Mesenchymal stem cell (in vitro differentiated cells and primary cell): Measurements from ENCODE around the gene ZNF761.
"Not testable (repeated sequence)": the region's sequence is repeated elsewhere in the genome, so short reads cannot be mapped to it uniquely, and the experiment has no call there.

Source experiments
- DNase-seq: peaks from one replicate; pipeline ENCODE4 v3.0.0-alpha.2; 2013
- H2AFZ ChIP-seq: one replicate; pipeline ENCODE4 v1.6.1; 2013; ENCODE audit warnings: low read depth, mild to moderate bottlenecking, control low read depth, inconsistent platforms, low read length, moderate library complexity
- H2AK5ac ChIP-seq: 2 replicates; pipeline ENCODE4 v1.6.1; 2013; ENCODE audit warnings: low read length, moderate library complexity, mild to moderate bottlenecking, inconsistent platforms; ENCODE audit not compliant: severe bottlenecking
- H2BK120ac ChIP-seq: one replicate; pipeline ENCODE4 v1.6.1; 2013; ENCODE audit warnings: low read depth, mild to moderate bottlenecking, inconsistent platforms, low read length, moderate library complexity
- H2BK12ac ChIP-seq, 2 experiments: one replicate each; pipeline ENCODE4 v1.6.1; 2013; ENCODE audit warnings: inconsistent platforms in 2 of 2, low read length in 2 of 2, mild to moderate bottlenecking in 2 of 2, moderate library complexity in 2 of 2, control low read depth in 1 of 2
- H2BK15ac ChIP-seq: one replicate; pipeline ENCODE4 v1.6.1; 2013; ENCODE audit warnings: mild to moderate bottlenecking, low read depth, inconsistent platforms; ENCODE audit not compliant: poor library complexity, severe bottlenecking
- H2BK5ac ChIP-seq: 2 replicates; pipeline ENCODE4 v1.6.1; 2013; ENCODE audit warnings: low read depth, mild to moderate bottlenecking, low read length, control low read depth, inconsistent platforms; ENCODE audit not compliant: poor library complexity, severe bottlenecking
- H3K14ac ChIP-seq, 2 experiments: one replicate each; pipeline ENCODE4 v1.6.1; 2013; ENCODE audit warnings: inconsistent platforms in 2 of 2, low read length in 2 of 2, control low read depth in 1 of 2, mild to moderate bottlenecking in 1 of 2, moderate library complexity in 1 of 2
- H3K18ac ChIP-seq, 2 experiments: one replicate each; pipeline ENCODE4 v1.6.1; 2013; ENCODE audit warnings: inconsistent platforms in 2 of 2, low read length in 2 of 2, control low read depth in 1 of 2, low read depth in 1 of 2, mild to moderate bottlenecking in 1 of 2
- H3K23ac ChIP-seq, 2 experiments: one replicate each; pipeline ENCODE4 v1.6.1; 2013; ENCODE audit warnings: inconsistent platforms in 2 of 2, low read length in 2 of 2, mild to moderate bottlenecking in 2 of 2, moderate library complexity in 2 of 2, control low read depth in 1 of 2
- H3K27ac ChIP-seq: 2 replicates; pipeline ENCODE4 v1.5.1; 2013; ENCODE audit warnings: mild to moderate bottlenecking, moderate library complexity, low read length, control low read depth, inconsistent platforms; ENCODE audit not compliant: poor library complexity, severe bottlenecking
- H3K27me3 ChIP-seq, 2 experiments: 2 replicates each; pipeline versions ENCODE4 v1.6.1 to v1.7.0; 2013; ENCODE audit warnings: low read length in 2 of 2, mild to moderate bottlenecking in 2 of 2, moderate library complexity in 2 of 2, control low read depth in 1 of 2, inconsistent platforms in 1 of 2; ENCODE audit not compliant: control insufficient read depth in 1 of 2, insufficient read depth in 1 of 2
- H3K36me3 ChIP-seq, 2 experiments: 2 replicates each; pipeline versions ENCODE4 v1.6.1 to v1.7.0; 2013; ENCODE audit warnings: low read length in 2 of 2, control low read depth in 1 of 2, inconsistent platforms in 1 of 2, low read depth in 1 of 2, mild to moderate bottlenecking in 1 of 2; ENCODE audit not compliant: insufficient read depth in 2 of 2, control insufficient read depth in 1 of 2
- H3K4ac ChIP-seq, 2 experiments: one replicate each; pipeline ENCODE4 v1.6.1; 2013; ENCODE audit warnings: inconsistent platforms in 2 of 2, low read length in 2 of 2, mild to moderate bottlenecking in 2 of 2, moderate library complexity in 2 of 2, control low read depth in 1 of 2, low read depth in 1 of 2
- H3K4me1 ChIP-seq: 2 replicates; pipeline ENCODE4 v1.6.1; 2013; ENCODE audit warnings: low read depth, low read length, control low read depth; ENCODE audit not compliant: control insufficient read depth, insufficient read depth
- H3K4me2 ChIP-seq: 2 replicates; pipeline ENCODE4 v1.6.1; 2013; ENCODE audit warnings: low read length, mild to moderate bottlenecking, inconsistent platforms; ENCODE audit not compliant: poor library complexity, severe bottlenecking
- H3K4me3 ChIP-seq, 2 experiments: 2 replicates each; pipeline versions ENCODE4 v1.5.1 to v1.7.0; 2013; ENCODE audit warnings: low read length in 2 of 2, mild to moderate bottlenecking in 2 of 2, control low read depth in 1 of 2, low read depth in 1 of 2; ENCODE audit not compliant: insufficient read depth in 1 of 2
- H3K79me1 ChIP-seq: replicated peaks from 2 replicates; pipeline ENCODE4 v1.6.1; 2013; ENCODE audit warnings: mild to moderate bottlenecking, control low read depth, low read length, inconsistent platforms; ENCODE audit not compliant: poor library complexity, severe bottlenecking
- H3K9ac ChIP-seq: 2 replicates; pipeline ENCODE4 v1.7.0; 2013; ENCODE audit warnings: mild to moderate bottlenecking, low read length, moderate library complexity
- H3K9me3 ChIP-seq: 2 replicates; pipeline ENCODE4 v1.7.0; 2013; ENCODE audit warnings: mild to moderate bottlenecking, low read length; ENCODE audit not compliant: control insufficient read depth
- H4K8ac ChIP-seq: one replicate; pipeline ENCODE4 v1.6.1; 2013; ENCODE audit warnings: inconsistent platforms, mild to moderate bottlenecking, low read length, moderate library complexity
- H4K91ac ChIP-seq: one replicate; pipeline ENCODE4 v1.6.1; 2013; ENCODE audit warnings: mild to moderate bottlenecking, low read length, inconsistent platforms
- whole genome bisulfite sequencing: methylation state at CpG from one replicate; pipeline ENCODE4 v1.1.7; 2013; ENCODE audit warnings: mixed read lengths; 5-methylcytosine and 5-hydroxymethylcytosine counted together

The ZNF761 gene

DNA sequence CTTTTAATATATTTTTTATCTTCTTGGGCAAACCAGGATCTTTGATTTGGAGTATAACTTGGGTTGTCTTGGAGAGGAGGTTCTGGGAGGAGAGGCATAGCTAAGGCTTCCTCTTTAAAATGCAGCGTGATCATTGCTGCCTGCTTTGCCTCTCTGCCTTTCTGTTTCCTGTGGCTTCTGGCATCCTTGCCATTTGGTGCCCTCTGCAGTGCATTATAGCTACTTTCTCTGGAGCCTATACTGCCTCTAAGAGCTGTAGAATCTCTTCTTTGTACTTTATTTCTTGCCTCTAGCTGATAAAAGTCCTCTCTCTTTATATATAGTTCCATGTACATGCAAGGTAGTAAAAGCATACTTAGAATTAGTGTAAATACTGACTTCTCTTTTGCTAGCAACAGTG lies 43.0 kb downstream of the ZNF761 start:
- WGBS = 75% methylated on average over 1 of the region's 1 CpG
- not testable (repeated sequence) for H2BK120ac ChIP-seq, H2AK5ac ChIP-seq

GRCh38 chr19:53475470-53475869 lies 43.7 kb downstream of the ZNF761 start:
- not testable (repeated sequence) for H3K4me3 ChIP-seq, H3K27me3 ChIP-seq, H3K9ac ChIP-seq, H3K23ac ChIP-seq, H3K4me1 ChIP-seq, H4K8ac ChIP-seq, H4K91ac ChIP-seq, DNase-seq, H2BK5ac ChIP-seq, H2AFZ ChIP-seq, H2BK12ac ChIP-seq, H3K18ac ChIP-seq, H2AK5ac ChIP-seq, H3K4me2 ChIP-seq, H3K27ac ChIP-seq, H2BK15ac ChIP-seq, H2BK120ac ChIP-seq, H3K14ac ChIP-seq, H3K4ac ChIP-seq
- peaks cover 35% of the 10 kb centered on the region for H3K79me1 ChIP-seq
- H3K9me3 ChIP-seq = peaks cover 21% of the 10 kb centered on the region
- WGBS = 78% methylated on average over 6 of the region's 6 CpGs
- peaks cover 21 to 32% of the 10 kb centered on the region in 2 experiments for H3K36me3 ChIP-seq

More for the DNA sequence above, 43.0 kb downstream of the ZNF761 start:
- not testable (repeated sequence) for H2BK15ac ChIP-seq, H2BK5ac ChIP-seq, H4K91ac ChIP-seq, H3K4me2 ChIP-seq, H2BK12ac ChIP-seq, H2AFZ ChIP-seq, H3K18ac ChIP-seq, H4K8ac ChIP-seq, H3K4me1 ChIP-seq, H3K27ac ChIP-seq, H3K9ac ChIP-seq, H3K14ac ChIP-seq, H3K4me3 ChIP-seq, DNase-seq, H3K27me3 ChIP-seq, H3K23ac ChIP-seq, H3K4ac ChIP-seq
- H3K9me3 ChIP-seq = peaks cover 20% of the 10 kb centered on the region
- H3K79me1 ChIP-seq = peaks cover 33% of the 10 kb centered on the region
- H3K36me3 ChIP-seq = peaks cover 17 to 28% of the 10 kb centered on the region in 2 experiments

GRCh38 chr19:53483751-53484150 lies 52.0 kb downstream of the ZNF761 start:
- not testable (repeated sequence) for H2BK5ac ChIP-seq, H2BK120ac ChIP-seq, DNase-seq, H4K8ac ChIP-seq, H4K91ac ChIP-seq, H2AK5ac ChIP-seq, H3K27me3 ChIP-seq, H3K4ac ChIP-seq, H3K4me2 ChIP-seq, H3K23ac ChIP-seq, H3K4me1 ChIP-seq, H3K18ac ChIP-seq, H2BK15ac ChIP-seq, H3K9ac ChIP-seq, H3K79me1 ChIP-seq, H3K27ac ChIP-seq, H3K4me3 ChIP-seq, H3K14ac ChIP-seq, H2BK12ac ChIP-seq, H2AFZ ChIP-seq
- peaks cover 38 to 43% of the 10 kb centered on the region in 2 experiments for H3K36me3 ChIP-seq
- peaks cover 47% of the 10 kb centered on the region for H3K9me3 ChIP-seq
- WGBS = 80% methylated on average over 2 of the region's 2 CpGs

DNA sequence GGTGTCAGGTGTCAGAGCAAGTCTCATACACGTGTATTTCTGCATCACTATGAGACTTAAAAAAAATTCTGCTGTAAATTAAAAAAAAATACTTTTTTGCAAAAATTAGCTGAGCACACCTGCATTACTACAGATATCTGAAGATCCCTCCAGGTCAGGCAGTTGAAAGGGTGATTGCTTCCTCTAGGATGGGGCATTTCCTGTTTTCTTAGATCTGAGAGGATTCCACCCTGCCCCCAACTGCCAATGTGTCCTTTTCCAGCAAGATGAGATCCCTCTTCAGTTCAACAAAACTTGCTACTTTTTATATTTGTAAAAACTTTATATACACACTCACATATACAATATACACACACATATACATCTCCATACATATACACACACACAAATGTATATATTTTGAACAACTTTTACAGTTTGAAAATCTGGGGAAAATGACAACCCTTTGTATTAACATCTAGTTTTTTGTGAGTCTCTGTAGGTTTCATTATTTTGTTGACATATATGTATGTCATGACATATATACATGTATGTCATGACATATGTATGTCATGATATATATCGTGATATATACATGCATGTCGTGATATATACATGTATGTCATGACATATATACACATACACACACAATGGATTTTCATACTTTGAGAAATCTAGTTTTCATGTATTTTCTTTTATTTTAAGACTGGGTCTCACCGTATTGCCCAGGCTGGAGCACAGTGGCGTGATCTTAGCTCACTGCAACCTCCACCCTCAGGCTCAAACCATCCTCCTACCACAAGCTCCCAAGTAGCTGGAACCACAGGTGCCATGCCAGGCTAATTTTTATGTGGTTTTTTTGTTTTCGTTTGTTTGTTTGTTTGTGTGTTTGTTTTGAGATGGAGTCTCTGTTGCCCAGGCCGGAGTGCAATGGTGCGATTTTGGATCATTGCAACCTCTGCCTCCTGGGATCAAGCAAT lies 53.5 kb downstream of the ZNF761 start:
- Histone ChIP-seq H2AFZ (no peak overlapping the region), H3K18ac (no peak overlapping the region), H3K14ac (no peak overlapping the region), H2BK15ac (no peak overlapping the region), H3K79me1 (peaks cover 1% of the 10 kb centered on the region), H2BK5ac (no peak overlapping the region), H3K4me2 (no peak overlapping the region), H3K27ac (no peak overlapping the region), H3K9ac (no peak overlapping the region), H3K36me3 (peaks cover 29 to 49% of the 10 kb centered on the region in 2 experiments), H3K9me3 (peaks cover 59% of the 10 kb centered on the region), H2AK5ac (no peak overlapping the region), H4K8ac (no peak overlapping the region), H3K4me3 (no peak overlapping the region), H2BK12ac (no peak overlapping the region), H3K27me3 (no peaks in the 10 kb centered on the region), H2BK120ac (no peak overlapping the region), H3K4me1 (no peaks in the 10 kb centered on the region), H4K91ac (no peak overlapping the region), H3K23ac (no peak overlapping the region), H3K4ac (no peak overlapping the region)
- no peak for DNase-seq
- WGBS = 91% methylated on average over 7 of the region's 8 CpGs
